NOMO-1 (cell line): ENCODE data around the gene LRP5.

Experiments used
- DNase-seq, 2 experiments: peaks; one replicate each; lab custom pipeline; 2025; ENCODE audit not compliant: unreplicated experiment in 2 of 2; lab: John Stamatoyannopoulos, UW

The LRP5 gene

DNA sequence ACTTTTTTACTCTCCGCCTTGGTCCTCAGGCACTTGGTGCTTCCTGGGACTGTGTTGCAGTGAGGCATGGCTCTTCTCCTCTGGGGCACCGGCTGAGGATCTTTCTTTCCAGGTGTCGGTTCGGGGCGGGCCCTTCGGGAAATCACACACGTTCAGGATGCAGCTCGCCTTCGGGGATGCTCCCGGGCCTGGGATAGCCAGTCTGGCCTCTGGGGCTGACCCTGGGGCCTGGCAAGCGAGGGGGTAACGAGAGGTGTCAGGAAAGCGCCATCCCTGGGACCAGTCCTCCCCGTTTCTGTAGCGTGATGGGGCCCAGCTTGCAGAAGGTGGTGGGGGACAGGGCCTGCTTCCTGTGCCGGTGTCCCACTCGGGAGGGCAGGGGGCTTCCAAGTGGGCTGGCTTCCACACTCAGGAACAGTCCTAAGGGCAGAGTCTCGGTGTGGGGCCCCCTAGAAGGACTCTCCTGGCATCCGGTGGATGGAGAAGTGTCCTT, 53.6 kb downstream of the LRP5 start:
- no peak for DNase-seq

DNA sequence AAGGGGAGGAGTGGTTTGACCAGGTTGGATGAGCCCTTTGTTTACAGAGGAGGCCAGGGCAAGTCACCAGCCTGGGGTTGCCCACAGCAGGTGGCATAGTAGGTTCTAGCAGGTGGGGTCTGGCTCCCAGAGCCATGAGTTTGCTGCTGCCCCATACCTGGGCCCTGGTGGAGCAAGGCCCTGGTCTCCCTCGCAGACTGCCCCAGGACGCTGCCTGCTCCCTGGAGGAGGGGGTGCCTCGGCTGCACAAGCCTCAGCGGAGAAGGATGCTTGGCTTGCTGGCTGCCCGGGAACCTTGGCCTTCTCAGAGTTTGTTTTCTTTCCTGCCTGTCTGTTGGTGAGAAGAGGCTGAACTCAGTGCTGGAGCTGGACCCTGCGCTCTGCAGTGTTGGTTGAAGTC, 54.9 kb downstream of the LRP5 start:
- DNase-seq = no peak

DNA sequence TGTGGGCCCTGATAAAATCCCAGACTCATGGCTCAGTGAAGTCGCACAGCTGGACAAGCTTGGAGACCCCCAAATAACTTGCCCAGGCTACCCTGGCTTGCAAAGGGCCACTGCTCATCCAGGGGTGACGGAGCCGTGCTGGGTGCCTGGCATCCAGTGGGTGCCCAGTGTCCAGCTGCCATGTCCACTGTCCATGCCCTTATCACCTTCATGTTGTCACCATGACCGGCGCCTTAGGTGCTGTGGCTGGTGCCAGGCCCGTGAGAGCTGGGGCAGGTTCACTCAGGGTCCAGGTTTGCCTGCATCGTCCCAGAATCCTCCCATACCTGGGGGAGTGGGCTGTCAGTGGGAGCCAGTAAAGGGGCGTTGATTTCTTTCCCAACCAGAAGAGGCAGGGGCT, 57.4 kb downstream of the LRP5 start:
- no peak for DNase-seq

DNA sequence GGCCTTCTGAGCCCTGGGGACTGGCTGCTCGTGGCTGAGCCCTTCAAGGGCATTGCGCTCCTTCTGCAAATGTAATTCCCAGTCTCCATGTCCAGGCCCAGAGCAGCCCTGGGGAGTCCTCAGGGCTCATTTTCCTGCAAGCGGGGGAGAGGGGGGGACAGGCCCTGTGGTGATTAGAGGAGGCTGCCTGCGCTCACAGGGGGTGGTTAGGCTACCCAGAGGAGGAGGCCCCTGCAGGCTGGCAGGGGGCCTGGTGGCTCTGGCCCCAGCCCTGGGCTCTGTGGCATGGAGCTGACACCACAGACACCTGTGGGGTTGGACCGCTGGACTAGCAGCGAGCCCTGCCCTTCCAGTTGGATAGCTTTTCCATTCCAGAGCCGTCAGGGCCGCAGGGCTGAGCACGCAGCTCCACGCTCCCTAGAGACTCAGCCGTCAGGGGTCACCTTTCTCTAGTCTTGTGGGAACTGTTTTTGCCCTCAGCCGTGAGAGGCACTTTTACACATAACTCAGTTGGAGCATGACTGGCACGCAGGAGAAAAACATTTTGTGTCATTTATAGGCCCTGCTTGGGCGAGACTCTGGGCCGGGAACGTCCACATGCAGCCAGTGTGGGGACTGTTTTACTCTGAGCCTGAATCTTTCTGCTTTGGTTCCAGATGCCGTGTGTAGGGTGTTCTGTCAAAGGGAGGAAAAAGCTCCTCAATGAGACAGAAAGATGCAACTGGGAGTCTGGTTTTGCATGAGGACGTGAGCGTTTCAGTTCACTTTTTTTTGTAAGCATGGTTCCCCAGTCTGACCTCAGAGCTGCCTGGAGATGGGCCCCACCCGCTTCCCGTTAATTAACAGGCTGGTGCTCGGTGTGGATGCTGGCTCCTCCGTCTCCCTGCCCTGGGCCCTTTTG, 58.1 kb downstream of the LRP5 start:
- DNase-seq = peak; percentile 87 to 90

DNA sequence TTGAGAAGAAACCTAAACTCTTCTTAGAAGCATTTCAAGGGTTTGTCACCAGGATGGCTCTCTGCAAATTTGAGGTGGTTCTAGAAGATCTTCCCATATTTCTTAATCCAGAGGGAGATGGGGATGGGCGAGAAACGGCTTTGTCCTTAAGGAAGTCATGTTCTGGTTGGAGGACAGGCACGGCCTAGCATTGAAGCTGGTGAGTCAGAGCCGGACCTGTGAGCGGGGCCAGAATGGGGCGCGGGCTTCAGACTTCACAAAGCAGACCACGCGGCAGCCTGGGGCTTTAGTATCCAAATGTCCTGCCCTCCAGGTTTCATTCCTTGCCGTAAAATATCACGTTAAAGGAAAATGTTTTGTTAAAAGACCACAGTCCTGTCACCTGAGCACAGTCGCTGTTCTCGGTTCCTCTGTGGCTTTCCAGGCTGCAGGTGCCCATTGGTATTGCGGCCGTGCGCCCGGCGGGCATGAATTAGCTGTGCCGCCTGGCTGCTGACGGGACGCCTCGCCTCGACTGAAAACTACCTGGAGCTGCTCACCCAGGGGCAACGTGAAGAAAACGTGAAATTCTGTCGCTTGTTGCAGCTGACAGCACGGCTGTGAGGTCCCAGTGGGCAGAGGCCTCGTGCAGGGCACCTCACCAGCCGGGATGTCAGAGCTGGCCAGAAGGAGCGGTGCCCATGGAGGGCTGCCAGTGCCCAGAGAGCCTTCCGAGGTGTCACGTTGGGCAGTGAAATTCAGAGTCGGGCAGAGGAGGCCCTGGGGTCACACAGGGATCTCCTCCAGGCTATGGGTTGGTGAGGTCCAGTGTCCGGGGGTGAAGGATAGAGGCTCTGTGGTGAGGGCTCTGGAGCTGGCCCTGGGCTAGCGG, 59.0 kb downstream of the LRP5 start:
- no peak for DNase-seq

DNA sequence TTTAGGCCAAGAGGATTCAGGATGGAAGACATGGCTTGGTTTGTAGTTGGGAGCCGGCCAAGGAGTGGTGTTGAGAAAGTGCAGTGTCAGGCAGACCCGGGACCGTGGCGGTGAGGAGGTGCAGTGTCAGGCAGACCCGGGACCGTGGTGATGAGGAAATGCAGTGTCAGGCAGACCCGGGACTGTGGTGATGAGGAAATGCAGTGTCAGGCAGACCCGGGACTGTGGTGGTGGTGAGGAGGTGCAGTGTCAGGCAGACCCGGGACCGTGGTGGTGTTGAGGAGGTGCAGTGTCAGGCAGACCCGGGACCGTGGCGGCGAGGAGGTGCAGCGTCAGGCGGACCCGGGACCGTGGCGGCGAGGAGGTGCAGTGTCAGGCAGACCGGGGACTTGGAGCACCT, 59.7 kb downstream of the LRP5 start:
- DNase-seq = no peak

DNA sequence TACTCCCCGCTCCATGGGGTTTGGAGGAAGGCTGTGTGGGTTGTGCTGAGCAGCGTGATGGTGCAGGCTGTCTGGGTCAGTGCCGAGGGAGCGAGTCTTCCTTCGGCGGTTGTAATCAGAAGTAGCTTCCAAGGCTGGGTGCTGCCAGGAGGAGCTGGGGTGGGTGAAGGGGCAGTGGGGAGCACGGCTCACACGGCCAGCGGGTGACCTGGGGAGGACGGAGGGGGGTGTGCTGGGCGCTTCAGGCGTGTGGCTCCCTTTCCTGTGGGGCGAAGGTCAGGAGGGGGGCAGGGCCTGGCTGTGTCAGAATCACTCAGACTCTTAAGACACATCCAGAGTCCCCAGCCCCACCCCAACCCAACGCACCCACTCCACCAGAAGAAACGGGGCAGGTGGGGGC, 60.2 kb downstream of the LRP5 start:
- no peak for DNase-seq

DNA sequence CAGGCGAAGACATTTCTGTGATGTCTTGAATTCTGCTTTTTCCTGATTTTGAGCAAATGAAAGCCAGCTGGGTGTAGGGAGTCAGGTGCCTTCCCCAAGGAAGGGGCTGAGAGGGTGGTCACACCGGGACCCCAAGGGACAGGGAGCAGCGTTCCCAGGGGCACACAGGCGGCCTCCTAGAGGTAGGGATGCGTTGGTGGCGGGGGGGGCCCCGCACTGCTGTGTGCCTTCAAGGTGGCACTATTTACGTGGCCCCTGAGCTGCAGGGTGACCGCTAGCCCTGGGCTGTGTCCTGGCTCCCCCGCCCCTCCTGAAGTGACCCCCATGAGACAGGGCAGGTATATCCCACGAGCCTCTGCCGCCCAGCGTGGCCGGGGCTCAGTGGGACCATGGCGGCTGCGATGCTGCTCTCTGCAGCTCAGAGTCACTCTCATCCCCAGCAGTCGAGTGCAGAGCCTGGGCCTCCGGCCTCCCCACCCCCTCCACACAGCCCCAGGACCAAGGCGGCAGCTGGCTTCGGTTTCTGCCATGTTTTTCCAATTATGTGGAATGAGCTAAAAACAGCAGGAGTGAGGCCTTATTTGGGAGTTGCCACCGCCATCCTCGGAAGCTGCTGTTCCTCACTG, 60.9 kb downstream of the LRP5 start:
- DNase-seq = no peak

DNA sequence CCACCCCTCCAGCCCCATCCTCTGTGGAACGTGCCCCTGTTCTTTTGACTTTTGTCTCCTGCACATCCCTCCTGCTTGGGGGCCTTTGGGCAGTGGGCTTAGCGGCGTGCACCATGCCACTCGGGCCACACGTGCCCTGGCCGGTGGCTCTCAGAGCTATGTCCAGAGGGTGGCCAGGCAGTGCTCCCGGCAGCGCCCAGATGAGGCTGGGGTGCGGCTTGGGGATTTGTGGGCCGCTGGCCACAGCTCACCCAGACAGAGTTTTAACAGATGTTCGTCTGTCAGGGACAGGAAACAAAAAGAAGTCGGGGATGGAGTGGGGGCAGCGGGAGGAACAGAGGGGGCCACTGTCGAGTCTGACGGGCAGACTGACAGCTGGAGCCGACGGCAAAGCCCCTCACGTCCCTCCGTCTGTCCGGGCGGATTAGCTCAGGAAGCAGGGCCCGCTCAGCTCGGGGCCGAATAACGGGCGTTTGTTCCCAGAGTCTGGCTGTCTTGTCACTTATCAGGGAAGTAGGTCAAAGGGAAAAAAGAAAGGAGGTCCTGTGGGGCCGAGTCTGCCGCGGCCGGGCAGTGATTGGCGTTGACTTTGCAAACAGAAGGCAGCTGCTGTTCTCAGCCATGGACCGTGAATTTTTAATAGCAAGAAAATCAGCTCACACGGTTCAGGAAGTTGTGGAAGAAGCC, 61.6 kb downstream of the LRP5 start:
- no peak for DNase-seq

DNA sequence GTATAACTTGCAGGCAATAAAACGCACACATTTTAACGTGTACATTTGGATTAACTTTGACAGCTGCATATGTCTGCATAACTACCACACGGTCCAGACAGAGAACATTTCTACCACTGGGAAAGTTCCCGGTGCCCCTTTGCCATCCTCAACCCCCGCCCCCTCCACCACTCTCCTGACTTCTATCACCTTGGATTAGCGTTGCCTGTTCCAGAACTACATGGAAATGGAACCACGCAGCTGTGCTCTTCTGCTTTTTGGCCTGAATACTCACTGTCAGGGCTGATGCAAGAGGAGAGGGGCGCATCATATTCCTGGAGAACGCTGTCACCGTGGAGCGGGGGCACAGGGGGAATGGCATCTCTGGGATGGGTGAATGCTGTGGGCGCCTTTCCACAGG, 62.1 kb downstream of the LRP5 start:
- DNase-seq = no peak

DNA sequence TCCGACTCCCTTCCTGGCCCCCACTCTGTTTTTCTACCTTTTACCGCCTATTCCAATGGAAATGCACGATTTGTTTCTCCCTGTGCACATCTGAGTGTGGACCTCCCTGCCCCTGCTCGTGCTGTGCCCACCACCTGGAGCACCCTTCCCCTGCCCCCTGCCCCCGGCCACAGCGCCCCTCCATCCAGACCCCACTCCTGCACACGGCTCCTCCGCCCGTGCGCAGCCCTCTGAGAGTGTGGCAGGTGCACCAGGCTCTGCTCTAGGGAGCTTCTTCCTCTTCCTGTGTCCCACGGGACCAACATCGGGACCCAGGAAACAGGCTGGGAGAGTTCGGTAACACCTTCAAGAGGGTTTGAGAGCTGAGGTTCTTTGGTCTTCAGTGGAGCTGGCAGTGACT, 62.9 kb downstream of the LRP5 start:
- no peak for DNase-seq

DNA sequence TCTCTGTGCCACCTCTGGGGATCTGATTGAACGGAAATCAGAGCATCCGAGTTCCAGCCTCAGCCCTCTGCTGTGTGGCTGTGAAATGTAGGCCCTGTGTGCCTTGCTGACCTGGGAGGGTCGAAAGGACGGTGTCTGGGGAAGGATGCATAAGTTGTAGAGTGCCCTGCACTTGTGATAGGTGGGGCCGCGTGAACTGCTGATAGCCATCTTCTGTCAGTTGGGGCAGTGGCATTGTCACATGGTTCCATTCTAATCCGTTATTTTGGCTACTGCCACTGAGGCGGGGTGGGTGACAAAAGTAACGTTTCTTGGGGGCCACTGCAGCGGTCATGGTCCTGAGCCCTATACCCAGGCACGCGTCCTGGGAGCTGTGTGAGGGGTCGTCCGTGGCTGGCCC, 63.4 kb downstream of the LRP5 start:
- DNase-seq = no peak

DNA sequence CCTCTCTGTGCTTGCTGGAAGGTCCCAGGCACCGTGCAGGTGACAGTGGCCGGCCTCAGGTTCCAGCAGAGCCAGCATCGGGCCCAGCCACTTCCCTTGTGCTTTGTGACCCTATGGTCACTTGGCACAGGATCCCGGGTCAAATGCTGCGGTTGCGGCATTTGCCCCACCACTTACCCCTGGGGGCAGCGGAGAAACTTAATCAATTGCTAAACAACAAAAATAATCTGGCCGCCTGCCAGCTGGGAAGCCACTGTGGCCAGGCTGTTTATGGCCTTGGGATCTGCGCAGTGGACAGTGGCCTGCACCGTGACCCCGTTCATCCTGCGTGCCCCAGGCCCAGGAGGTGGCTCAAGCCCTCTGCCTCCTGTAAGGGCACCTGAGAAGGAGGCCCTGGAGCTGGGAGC, 65.0 kb downstream of the LRP5 start:
- DNase-seq = no peak

DNA sequence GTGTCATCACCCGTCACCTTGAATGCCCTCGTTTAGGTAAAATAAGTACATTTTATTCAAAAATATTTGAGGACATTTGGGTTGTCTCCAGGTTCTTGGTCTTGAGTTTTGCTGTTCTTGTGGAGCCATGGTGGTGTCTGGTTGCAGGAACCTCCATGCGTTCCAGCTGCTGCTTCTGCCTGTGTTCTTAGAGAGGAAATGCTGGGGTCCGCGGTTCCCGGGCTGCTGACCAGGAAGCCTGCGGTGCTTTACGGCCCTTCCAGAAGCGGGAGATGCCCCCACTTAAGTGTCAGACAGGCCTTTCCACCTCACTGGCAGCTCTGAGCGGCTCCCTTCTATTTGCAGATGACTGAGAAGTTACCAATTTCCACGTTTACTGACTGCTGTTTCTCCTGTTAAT, 66.8 kb downstream of the LRP5 start:
- DNase-seq = no peak

DNA sequence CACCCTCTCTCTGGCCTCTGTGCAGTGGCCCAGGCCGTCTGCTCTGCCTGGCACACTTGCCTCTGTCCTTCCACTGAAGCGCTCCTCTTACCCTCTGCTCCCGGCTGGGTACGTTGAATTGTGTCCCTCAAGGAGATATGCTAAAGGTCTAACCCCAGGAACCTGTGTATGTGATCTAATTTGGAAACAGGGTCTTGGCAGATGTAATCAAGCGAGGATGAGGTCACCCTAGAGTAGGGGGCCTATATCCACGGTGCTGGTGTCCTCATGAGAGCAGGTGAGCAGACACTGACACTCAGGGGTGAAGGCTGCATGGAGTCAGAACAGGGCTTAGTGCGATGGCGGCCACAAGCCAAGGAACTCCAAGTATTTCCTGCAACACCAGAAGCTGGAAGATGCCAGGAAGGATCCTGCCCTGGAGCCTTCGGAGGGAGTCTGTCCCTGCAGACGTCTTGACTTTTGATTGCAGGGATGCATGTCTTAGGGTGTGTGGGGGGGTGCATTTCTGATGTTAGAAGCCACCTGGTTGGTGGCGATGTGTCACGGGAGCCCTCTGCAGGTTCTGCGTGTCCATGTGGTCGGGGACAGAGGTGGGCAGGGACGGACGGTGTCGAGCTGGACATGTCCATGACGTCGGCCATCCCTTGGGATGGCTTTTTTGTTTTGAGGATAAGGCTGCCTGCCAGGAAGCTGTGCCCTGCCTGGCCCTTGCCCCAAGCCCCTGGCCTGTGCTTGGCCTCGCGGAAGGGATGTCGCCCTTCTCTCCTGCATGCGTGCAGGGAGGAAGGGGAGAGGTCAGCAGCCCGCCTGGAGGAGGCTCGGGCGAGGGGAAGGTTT, 68.6 kb downstream of the LRP5 start:
- no peak for DNase-seq

DNA sequence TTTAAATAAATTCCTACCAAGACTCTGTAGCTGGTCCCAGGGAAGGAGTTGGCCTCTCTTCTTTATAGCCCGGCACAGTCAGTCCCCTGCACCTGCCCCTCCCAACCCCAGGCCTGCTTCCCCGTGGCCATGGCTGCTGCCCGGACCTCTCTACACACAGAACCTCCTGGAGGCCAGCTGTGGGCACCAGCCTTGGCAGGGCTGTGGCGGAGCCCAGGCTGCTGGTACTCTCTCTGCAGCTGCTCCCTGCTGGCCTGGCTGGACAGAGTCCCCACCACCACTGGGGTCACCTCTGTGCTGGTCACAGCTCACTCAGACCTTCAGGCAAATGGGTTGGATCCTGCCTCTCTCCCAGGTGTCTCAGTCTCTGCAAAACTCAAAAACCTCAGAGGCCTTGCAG, 69.3 kb downstream of the LRP5 start:
- no peak for DNase-seq

DNA sequence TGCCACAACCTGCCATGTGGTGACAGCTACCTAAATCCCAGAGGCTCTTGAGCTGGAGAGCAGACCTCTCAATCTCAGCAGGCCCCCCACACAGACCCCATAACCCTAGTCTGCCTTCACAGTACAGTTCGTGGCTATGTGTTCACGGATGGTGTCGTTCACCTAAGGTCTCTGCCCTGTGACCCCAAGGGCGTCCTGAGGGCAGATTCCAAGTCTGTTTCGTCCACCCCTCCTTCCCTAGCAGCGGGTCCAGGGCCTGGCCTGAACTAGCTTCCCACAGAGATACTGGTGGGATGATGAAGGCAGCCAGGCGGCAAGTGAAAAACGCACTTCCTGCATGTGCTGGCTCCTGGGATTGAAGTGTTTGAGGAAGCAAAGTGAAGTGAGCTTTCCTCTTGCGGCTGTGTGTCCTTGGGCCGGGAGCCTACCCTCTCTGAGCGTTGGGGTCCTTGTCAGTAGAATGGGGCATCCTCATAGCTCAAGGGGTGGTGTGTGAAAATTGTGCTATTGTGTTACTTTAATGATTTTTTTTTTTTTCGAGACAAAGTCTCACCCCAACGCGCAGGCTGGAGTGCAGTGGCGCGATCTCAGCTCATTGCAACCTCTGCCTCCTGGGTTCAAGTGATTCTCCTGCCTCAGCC, 70.1 kb downstream of the LRP5 start:
- DNase-seq = no peak

DNA sequence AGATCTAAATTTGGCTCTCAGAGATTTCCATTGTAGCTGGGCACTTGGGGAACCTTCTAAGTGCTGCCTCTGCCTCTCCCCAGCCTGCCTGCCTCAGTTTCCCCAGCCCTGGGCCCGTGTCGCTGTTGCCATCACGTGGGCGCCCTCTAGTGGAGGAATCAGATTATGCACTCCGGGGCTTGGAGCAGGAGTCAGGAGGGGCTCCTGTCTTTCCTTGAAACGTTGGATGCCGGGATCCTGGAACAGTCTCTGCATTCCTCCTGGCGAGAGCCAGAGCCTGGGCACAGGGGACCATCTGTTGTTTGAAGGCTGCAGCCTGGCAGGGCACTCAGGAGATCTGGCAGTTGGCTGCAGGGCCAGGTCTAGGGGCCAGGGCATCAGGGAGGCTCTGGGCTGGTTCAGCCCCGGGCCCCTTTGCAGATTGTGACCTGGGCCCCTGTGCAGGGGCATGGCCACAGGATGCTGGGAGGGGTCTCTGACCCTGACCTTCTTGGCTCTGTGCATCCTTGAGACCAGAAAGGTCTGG, 71.6 kb downstream of the LRP5 start:
- DNase-seq = peak in 1 of 2 experiments; percentile 20

DNA sequence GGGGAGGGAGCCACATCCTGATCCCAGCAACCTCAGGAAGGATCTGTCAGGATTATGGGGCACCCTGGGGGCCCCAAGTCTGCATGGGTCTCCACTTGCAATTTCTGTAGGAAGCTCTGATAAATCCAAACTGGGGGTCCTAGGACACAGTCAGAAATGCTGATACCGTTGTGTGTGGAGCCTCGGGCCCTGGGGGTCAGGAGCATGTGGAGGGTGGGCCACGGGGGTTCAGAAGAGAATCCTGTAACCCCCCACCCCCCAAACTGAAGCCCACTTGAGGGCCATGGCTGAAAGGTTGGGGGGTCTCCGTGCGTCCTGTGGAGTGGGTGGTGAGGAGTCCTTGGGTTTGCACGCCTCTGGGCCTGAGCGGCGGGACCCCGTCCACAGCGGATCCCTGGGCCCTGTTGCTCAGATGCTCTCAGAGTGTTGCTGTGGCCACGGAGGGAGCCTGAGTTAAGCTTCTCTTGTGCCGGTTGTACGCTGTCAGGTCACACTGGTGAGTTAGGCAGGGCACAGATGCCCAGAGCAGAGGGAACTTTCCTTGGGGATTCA, 72.2 kb downstream of the LRP5 start:
- no peak for DNase-seq
